ENCODE data around the gene MMP24OS.
A peak's percentile ranks its signal among the peaks of the same experiment; 100 is the strongest.

The MMP24OS gene

GRCh38 chr20:35291654-35292503, 14.0 kb upstream of the MMP24OS start, which contains the start of gene FAM83C:
TSS of gene FAM83C (minus strand) at chr20:35292425. CDS start at chr20:35292304, 121 bp downstream.
- no peak for DNase-seq (ENCODE audit: low read depth in 3 of 3)

DNA sequence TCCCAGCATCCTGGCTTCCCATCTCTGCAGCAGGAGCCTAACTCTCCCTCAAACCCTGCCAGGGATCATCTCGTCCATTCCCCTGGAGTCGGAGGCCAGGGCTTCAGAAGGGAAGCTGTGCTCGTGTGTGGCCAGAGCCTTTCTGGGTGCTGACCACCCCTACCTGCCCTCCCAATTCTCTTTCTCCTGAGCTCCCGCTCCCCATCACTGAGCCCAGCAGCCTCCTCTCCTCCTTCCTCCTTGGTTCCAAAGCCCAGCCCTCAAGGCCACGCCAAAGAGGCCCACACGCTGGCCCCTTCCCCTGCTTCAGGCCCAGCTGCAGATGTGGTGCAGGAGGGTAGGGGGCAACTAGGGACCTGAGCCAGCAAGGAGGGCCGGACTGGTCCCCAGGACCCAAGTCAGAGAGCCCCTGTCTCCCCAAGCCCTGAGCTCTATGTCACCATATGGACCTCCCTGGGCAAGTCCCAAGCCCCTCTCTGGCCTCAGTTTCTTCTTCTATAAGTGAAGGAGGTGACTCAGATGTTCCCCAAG, 13.0 kb upstream of the MMP24OS start:
- no peak for DNase-seq (ENCODE audit: low read depth in 3 of 3)

- no peak for DNase-seq (ENCODE audit: low read depth in 3 of 3)
Measured at GRCh38 chr20:35290186-35290886, 12.4 kb upstream of the MMP24OS start.

DNA sequence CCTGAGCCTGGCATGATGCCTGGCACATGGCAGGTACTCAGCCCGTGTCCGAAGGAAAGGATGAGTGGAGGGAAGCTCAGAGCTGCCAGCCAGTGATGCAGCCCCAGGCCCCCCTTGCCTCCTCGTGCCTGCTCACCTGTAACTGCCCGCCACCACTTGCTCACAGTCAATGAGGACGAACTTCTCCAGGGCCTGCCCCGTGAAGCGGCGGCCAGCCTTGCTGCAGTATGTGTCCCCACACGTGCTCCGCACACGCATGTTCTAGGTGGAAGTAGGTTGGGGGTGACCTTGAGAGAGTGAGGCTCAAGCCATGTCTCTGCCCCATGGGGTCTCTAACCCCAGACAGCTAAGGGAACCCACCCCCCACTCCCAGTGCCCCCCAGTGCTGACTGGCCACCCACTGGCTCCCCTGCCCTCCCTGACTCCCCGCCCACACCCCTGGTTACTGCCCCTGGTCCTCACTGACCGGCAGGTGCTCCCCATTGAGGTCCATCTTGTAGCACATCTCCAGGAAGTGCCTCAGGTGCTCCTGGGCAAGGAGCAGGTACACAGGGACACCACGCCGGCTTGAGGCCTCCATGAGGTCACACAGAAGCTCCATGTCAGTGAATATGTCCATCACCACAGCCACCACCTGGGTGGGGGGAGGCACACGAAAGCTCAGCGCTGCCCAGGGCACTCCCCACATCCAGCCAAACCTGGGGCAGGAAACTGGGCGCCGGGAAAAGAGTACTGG, 10.6 kb upstream of the MMP24OS start:
- DNase-seq (ENCODE audit: low read depth in 3 of 3) = no peak

GRCh38 chr20:35287509-35288324, 9.8 kb upstream of the MMP24OS start:
- no peak for DNase-seq (ENCODE audit: low read depth in 3 of 3)

GRCh38 chr20:35286899-35287508, 9.1 kb upstream of the MMP24OS start:
- DNase-seq (ENCODE audit: low read depth in 3 of 3) = no peak

GRCh38 chr20:35286077-35286898, 8.4 kb upstream of the MMP24OS start:
- DNase-seq (ENCODE audit: low read depth in 3 of 3) = no peak

GRCh38 chr20:35285806-35286076, 7.8 kb upstream of the MMP24OS start:
- DNase-seq (ENCODE audit: low read depth in 3 of 3) = no peak

GRCh38 chr20:35284992-35285805, 7.3 kb upstream of the MMP24OS start:
- no peak for DNase-seq (ENCODE audit: low read depth in 3 of 3)

DNA sequence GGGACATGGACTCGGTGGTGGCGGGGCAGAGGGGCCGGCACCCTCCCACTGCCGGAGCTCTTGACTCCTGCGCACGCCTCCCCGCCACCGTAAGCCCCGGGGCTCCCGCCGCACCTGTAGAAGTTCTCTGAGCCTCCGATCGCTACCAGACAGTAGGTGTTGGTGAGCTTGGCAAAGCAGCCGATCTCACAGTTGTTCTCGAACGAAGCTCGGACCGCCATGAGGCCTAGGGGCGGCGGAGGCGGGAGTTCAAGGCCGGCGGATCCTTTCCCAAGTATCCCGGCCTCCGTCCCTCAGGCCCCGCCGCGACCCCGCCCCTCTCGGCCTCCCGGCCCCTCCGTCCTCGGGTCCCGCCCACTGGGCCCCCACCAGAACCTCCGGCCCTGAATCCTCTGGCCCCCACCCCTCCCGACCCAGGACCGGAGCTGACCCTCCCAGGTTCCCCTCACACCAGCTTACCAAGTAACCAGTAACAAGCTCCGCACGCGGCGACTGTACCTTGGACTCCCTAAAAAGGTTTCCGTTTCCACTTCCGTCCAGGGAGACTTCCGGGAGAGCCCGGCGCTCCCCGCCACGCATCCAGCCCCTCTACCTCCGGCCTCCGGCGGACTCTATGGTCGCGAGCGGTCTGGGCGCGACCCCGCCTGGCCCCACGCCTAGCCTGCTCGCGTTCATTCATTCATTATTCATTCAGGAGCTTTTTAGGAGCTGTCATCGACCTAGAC, 6.5 kb upstream of the MMP24OS start, which contains the start of gene EIF6:
Gene EIF6, minus strand, starts transcription at position 506 of the 725 bp plus-strand sequence. Its CDS starts 285 bp downstream, at position 221.
- peak; percentile 56 to 77 (median 71) for DNase-seq (ENCODE audit: low read depth in 3 of 3)

GRCh38 chr20:35283441-35284266, 5.7 kb upstream of the MMP24OS start:
- DNase-seq (ENCODE audit: low read depth in 3 of 3) = no peak

- DNase-seq (ENCODE audit: low read depth in 3 of 3) = no peak
Measured at GRCh38 chr20:35281506-35282101, 3.7 kb upstream of the MMP24OS start.

GRCh38 chr20:35280523-35280922, 2.6 kb upstream of the MMP24OS start:
- no peak for DNase-seq (ENCODE audit: low read depth in 3 of 3)

GRCh38 chr20:35279533-35280174, 1.7 kb upstream of the MMP24OS start:
- no peak for DNase-seq (ENCODE audit: low read depth in 3 of 3)

- no peak for DNase-seq (ENCODE audit: low read depth in 3 of 3)
Measured at GRCh38 chr20:35279040-35279439, 1.1 kb upstream of the MMP24OS start.

DNA sequence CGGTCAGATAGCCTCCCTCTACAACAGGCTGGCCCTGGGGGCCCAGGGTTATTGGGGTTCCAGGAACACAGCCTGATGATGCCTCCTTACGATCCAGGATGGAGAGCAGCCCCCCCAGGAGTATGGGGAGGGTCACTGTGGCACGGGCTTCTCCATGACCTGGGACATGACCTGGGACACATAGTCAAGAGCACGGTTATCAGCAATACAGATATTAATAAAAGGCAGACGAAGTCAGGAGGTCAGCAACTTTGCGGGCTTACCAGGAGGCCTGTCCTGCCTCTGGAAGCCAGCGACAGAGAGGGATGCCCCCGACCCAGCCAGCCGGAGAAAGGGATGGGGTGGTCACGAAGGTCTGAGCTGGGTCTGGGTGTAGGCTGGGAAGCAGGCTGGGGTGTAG, 795 bp downstream of the MMP24OS start:
- no peak for DNase-seq (ENCODE audit: low read depth in 3 of 3)

DNA sequence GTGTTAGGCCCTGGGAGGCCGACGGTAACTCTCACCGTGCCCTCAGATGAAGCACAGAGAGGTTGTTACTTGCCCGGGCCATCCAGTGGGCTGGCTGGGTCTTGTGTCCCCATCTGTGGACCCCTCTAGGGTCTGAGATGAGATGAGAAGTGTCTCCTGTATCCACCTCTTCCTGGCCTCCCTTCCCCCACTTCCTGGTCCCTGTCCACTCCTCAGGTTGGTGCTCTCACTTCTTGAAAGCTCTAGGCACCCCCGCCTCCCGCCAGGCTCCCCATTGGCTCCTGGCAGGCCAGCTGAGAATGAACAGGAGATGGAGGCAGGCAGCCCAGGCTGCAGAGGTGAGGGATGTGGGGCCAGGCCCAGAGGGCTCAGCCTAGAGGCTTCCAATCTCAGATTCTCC, 1.5 kb downstream of the MMP24OS start:
- no peak for DNase-seq (ENCODE audit: low read depth in 3 of 3)
